Endothelial cell of umbilical vein (primary cell): ENCODE results near the gene DIP2C. TPM values are rescaled to one million over a fixed set of nuclear protein-coding genes. Genes with fewer than 3 reads are reported as not detected.

Experiments
- BruUV-seq: library from RNA; stranded (reverse); fragments of 400-500 nt; replicated peaks from 2 replicates; lab custom pipeline; 2021; lab: Mats Ljungman, UMichigan
- CTCF ChIA-PET: fragments of 300-600, 350-600 bp; sonication (Branson Sonifier 250); formaldehyde crosslinking; loops from one replicate; lab custom pipeline; 2021; ENCODE audit warnings: antibody characterized with exemption, inconsistent platforms; lab: Charles Lee
- POLR2A ChIA-PET: fragments of 300-600, 350-600 bp; sonication (Branson Sonifier 250); formaldehyde crosslinking; loops from one replicate; lab custom pipeline; 2021; ENCODE audit warnings: antibody characterized with exemption, inconsistent platforms; lab: Charles Lee
- DNase-seq: peaks from one replicate; pipeline ENCODE4 v3.0.0-alpha.2; 2011; ENCODE audit warnings: low read depth, low spot score
- FAIRE-seq: peaks from 2 replicates; lab custom pipeline; 2011; peaks lifted over from hg19 to GRCh38; lab: Jason Lieb, UNC
- H2AFZ ChIP-seq: 2 replicates; pipeline ENCODE4 v1.6.0; 2012; ENCODE audit warnings: low read depth, low read length, control low read depth, inconsistent platforms
- H3K27ac ChIP-seq: 2 replicates; pipeline ENCODE4 v1.5.1; 2011; ENCODE audit warnings: low read depth, mild to moderate bottlenecking, control low read depth, low read length, moderate library complexity; ENCODE audit not compliant: insufficient read depth
- H3K27me3 ChIP-seq, 2 experiments: 2 replicates each; pipeline versions ENCODE4 v1.6.0 to v1.6.1; 2011; ENCODE audit warnings: low read length in 2 of 2, mixed read lengths in 1 of 2; ENCODE audit not compliant: control insufficient read depth in 2 of 2, insufficient read depth in 2 of 2
- H3K36me3 ChIP-seq, 2 experiments: 2 replicates in 1 of 2; 3 replicates in 1 of 2; pipeline ENCODE4 v1.5.1; 2011; ENCODE audit warnings: low read length in 2 of 2, mild to moderate bottlenecking in 1 of 2, moderate library complexity in 1 of 2; ENCODE audit not compliant: control insufficient read depth in 2 of 2, insufficient read depth in 2 of 2; ENCODE audit errors: extremely low read depth in 1 of 2
- H3K4me1 ChIP-seq: 3 replicates; pipeline ENCODE4 v1.5.1; 2011; ENCODE audit warnings: mild to moderate bottlenecking, low read length; ENCODE audit not compliant: control insufficient read depth, insufficient read depth; ENCODE audit errors: extremely low read depth
- H3K4me2 ChIP-seq: 2 replicates; pipeline ENCODE4 v1.6.1; 2011; ENCODE audit warnings: low read length, control low read depth, mixed read lengths; ENCODE audit not compliant: insufficient read depth
- H3K4me3 ChIP-seq, 3 experiments: fragments of 200-600 bp in 1 of 3; sonication (generic), shearing (Covaris generic) in 1 of 3; replicated peaks in 1 of 3; 2 replicates each; pipeline ENCODE4 v1.5.1; 2011 to 2016; ENCODE audit warnings: control low read depth in 3 of 3, low read length in 3 of 3, mild to moderate bottlenecking in 2 of 3, inconsistent platforms in 1 of 3, low read depth in 1 of 3, moderate library complexity in 1 of 3; ENCODE audit not compliant: insufficient read depth in 1 of 3
- H3K79me2 ChIP-seq: 2 replicates; pipeline ENCODE4 v1.6.0; 2012; ENCODE audit warnings: low read length, inconsistent platforms; ENCODE audit not compliant: control insufficient read depth, insufficient read depth
- H3K9ac ChIP-seq: replicated peaks from 2 replicates; pipeline ENCODE3; 2011; ENCODE audit warnings: low read length, control low read depth; ENCODE audit not compliant: insufficient read depth; ENCODE audit errors: extremely low read depth
- H3K9me1 ChIP-seq: replicated peaks from 3 replicates; pipeline ENCODE4 v1.6.0; 2011; ENCODE audit warnings: mild to moderate bottlenecking, low read length; ENCODE audit not compliant: control insufficient read depth, insufficient read depth; ENCODE audit errors: extremely low read depth
- H3K9me3 ChIP-seq: replicated peaks from 2 replicates; pipeline ENCODE4 v1.5.1; 2012; ENCODE audit warnings: low read length, inconsistent platforms; ENCODE audit not compliant: control insufficient read depth, insufficient read depth
- H4K20me1 ChIP-seq: replicated peaks from 2 replicates; pipeline ENCODE3; 2011; ENCODE audit warnings: mild to moderate bottlenecking, low read length; ENCODE audit not compliant: control insufficient read depth, insufficient read depth; ENCODE audit errors: extremely low read depth
- EZH2 ChIP-seq: IDR thresholded peaks from 2 replicates; pipeline ENCODE4 v1.6.1; 2012; ENCODE audit warnings: borderline replicate concordance, low read depth, mild to moderate bottlenecking, moderate library complexity, low read length, inconsistent platforms; ENCODE audit not compliant: severe bottlenecking
- FOS ChIP-seq: IDR thresholded peaks from 2 replicates; pipeline ENCODE4 v1.6.1; 2011; ENCODE audit warnings: mild to moderate bottlenecking, low read length, moderate library complexity, borderline replicate concordance; ENCODE audit not compliant: insufficient read depth
- GATA2 ChIP-seq: IDR thresholded peaks from 2 replicates; pipeline ENCODE4 v1.7.0; 2011; ENCODE audit warnings: low read depth, mild to moderate bottlenecking, moderate library complexity, mixed read lengths, low read length; ENCODE audit not compliant: insufficient read length, insufficient read depth
- JUN ChIP-seq: IDR thresholded peaks from 2 replicates; pipeline ENCODE4 v1.6.1; 2011; ENCODE audit warnings: borderline replicate concordance, low read depth; ENCODE audit not compliant: insufficient read length, insufficient read depth
- MAX ChIP-seq: IDR thresholded peaks from 2 replicates; pipeline ENCODE4 v1.6.1; 2011; ENCODE audit not compliant: insufficient read depth, insufficient read length
- MYC ChIP-seq: IDR thresholded peaks from one replicate; pipeline ENCODE4 v1.6.1; 2011; ENCODE audit warnings: mild to moderate bottlenecking, low read depth, low read length
- POLR2A ChIP-seq: IDR thresholded peaks from 2 replicates; pipeline ENCODE4 v1.6.1; 2012; ENCODE audit warnings: low read depth, mild to moderate bottlenecking, control low read depth, low read length
- POLR2AphosphoS5 ChIP-seq: IDR thresholded peaks from 2 replicates; pipeline ENCODE4 v1.6.1; 2012; ENCODE audit warnings: low read depth, mild to moderate bottlenecking, control low read depth, low read length, moderate library complexity; ENCODE audit not compliant: insufficient read depth
- dilution Hi-C: fragments of 300-500 bp; cut with MboI; formaldehyde crosslinking; loops from one replicate; pipeline ENCODE4 v1.15.0; 2019; ENCODE audit warnings: low sequenced_read_pairs; ENCODE audit not compliant: extremely low pct_ligation_motif_present
- intact Hi-C: fragments of 100-400 bp; cut with micrococcal nuclease; formaldehyde crosslinking; loops from one replicate; pipeline ENCODE4 v1.10.0; 2022
- polyA plus RNA-seq, 4 experiments: library from polyadenylated mRNA; depleted of rRNA in 3 of 4; stranded (reverse) in 3 of 4; unstranded in 1 of 4; fragments of >200 nt; gene quantifications; 2 replicates each; pipeline versions ENCODE4 v1.2.1 to v1.2.3, GENCODE V29; 2011 to 2012; ENCODE audit warnings: missing spikeins in 1 of 4
- total RNA-seq: library from RNA; stranded (reverse); gene quantifications from 2 replicates; pipeline ENCODE4 v1.2.3, GENCODE V29; 2021
- TF ChIP-seq, protein P1 (sequence below), 2 donors: IDR thresholded peaks; 1 replicate in 1 of 2; 2 replicates in 1 of 2; pipeline ENCODE4 v1.5.1; 2011; ENCODE audit warnings: low read length in 2 of 2, mild to moderate bottlenecking in 2 of 2, moderate library complexity in 2 of 2, control low read depth in 1 of 2, inconsistent platforms in 1 of 2, low read depth in 1 of 2; ENCODE audit not compliant: insufficient read depth in 1 of 2; ENCODE audit errors: extremely low read depth in 1 of 2

DIP2C gene
- total and polyA plus RNA-seq, 2 donors (not counting 3 experiments of a cell fraction or from before 2014, with no cell fraction given), result 3.6 to 10.7 TPM

DNA sequence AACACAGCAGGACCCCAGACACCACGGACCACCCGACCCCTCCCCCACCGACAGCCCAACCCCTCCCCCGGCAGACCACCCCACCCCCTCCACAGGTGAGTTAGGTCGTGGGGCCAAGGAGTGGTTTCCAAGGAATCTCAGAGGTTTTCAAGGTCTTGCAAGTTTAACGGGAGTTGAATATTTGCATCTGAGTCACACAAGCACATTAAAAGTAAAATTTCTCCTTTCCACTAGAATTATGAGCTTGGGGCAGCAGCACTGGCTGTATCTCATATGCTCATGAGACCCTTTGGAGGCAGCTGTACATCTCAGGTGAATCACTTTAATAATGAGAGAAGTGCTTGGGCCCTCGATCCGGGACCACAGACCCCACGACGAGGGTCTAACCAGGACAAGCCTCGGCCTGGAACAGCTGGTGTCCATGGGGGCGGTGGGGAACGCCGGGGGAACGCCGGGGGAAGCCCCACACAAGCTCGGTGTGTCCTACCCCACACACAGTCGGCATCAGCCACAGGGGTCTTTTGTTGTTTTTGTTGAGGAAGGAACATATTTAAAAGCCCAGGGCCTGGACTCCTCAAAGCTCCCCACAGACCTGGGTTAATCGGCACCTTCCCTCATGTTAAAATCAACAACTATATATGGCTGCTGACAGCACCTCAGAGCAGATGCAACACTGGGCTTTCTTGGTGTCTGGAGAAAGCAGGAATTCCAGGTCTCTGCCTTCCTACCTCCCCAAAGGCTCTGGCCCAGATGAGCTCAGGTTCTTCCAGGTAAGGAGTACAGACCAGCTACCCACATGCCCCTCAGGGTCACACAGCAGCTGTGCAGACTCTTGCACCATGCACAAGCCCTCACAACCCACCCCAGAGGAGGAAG is 130.3 kb downstream of the DIP2C start:
- H3K36me3 ChIP-seq, result no peaks in the 10 kb centered on the region
- H3K9ac ChIP-seq, result no peak overlapping the region
- DNase-seq (no peak), FAIRE-seq (no peak)
- no peak overlapping the region for H3K4me2 ChIP-seq
- no peak for TF ChIP-seq POLR2A
- no peak for TF ChIP-seq GATA2
- TF ChIP-seq EZH2, result no peak
- TF ChIP-seq MYC, result no peak
- no peak for TF ChIP-seq MAX
- no peak for TF ChIP-seq POLR2AphosphoS5
- TF ChIP-seq, protein P1, sequence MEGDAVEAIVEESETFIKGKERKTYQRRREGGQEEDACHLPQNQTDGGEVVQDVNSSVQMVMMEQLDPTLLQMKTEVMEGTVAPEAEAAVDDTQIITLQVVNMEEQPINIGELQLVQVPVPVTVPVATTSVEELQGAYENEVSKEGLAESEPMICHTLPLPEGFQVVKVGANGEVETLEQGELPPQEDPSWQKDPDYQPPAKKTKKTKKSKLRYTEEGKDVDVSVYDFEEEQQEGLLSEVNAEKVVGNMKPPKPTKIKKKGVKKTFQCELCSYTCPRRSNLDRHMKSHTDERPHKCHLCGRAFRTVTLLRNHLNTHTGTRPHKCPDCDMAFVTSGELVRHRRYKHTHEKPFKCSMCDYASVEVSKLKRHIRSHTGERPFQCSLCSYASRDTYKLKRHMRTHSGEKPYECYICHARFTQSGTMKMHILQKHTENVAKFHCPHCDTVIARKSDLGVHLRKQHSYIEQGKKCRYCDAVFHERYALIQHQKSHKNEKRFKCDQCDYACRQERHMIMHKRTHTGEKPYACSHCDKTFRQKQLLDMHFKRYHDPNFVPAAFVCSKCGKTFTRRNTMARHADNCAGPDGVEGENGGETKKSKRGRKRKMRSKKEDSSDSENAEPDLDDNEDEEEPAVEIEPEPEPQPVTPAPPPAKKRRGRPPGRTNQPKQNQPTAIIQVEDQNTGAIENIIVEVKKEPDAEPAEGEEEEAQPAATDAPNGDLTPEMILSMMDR (IDR thresholded peaks at IDR 0.05; ENCODE audit: extremely low read depth in 1 of 2, insufficient read depth in 1 of 2, low read depth in 1 of 2, low read length in 2 of 2), result no peak
- TF ChIP-seq FOS, result no peak
- no peak for TF ChIP-seq JUN
- no TSS peak for BruUV-seq
- H3K9me3 ChIP-seq, result no peaks in the 10 kb centered on the region
- ChIA-PET CTCF (no interaction called here), POLR2A (interaction anchor here (0.6 kb wide), 1 partner anchor 11 kb away, joined by 4 read pairs; no protein-coding TSS in a partner anchor)
- no peak overlapping the region for H3K27ac ChIP-seq
- no peaks in the 10 kb centered on the region for H3K27me3 ChIP-seq
- peaks cover 8% of the 10 kb centered on the region for H3K4me1 ChIP-seq
- H3K79me2 ChIP-seq, result no peaks in the 10 kb centered on the region
- intact Hi-C loops (no loop called here), dilution Hi-C loops (no loop called here)
- no peaks in the 10 kb centered on the region for H3K9me1 ChIP-seq
- no peak overlapping the region for H3K4me3 ChIP-seq
- peaks cover 2% of the 10 kb centered on the region for H4K20me1 ChIP-seq
- no peak overlapping the region for H2AFZ ChIP-seq
